T-helper 2 cell treated with Interferon-gamma antibody and Interleukin-4, amounts not matched to agents 100 ng/mL and 5 ng/mL, for 36 hours (primary cell): Measurements from ENCODE around the gene TSSK2. TPM values are rescaled to one million over a fixed set of nuclear protein-coding genes. Genes with fewer than 3 reads are reported as not detected.

Source experiments
- intact Hi-C: fragments of 100-400 bp; cut with micrococcal nuclease; formaldehyde crosslinking; loops from one replicate; pipeline ENCODE4 v1.15.1; 2023
- total RNA-seq: library from RNA; stranded (reverse); gene quantifications from 2 replicates; pipeline ENCODE4 v1.2.3, GENCODE V29; 2022

The TSSK2 gene
- total RNA-seq, 1 donor from 2014 or later, result not detected

DNA sequence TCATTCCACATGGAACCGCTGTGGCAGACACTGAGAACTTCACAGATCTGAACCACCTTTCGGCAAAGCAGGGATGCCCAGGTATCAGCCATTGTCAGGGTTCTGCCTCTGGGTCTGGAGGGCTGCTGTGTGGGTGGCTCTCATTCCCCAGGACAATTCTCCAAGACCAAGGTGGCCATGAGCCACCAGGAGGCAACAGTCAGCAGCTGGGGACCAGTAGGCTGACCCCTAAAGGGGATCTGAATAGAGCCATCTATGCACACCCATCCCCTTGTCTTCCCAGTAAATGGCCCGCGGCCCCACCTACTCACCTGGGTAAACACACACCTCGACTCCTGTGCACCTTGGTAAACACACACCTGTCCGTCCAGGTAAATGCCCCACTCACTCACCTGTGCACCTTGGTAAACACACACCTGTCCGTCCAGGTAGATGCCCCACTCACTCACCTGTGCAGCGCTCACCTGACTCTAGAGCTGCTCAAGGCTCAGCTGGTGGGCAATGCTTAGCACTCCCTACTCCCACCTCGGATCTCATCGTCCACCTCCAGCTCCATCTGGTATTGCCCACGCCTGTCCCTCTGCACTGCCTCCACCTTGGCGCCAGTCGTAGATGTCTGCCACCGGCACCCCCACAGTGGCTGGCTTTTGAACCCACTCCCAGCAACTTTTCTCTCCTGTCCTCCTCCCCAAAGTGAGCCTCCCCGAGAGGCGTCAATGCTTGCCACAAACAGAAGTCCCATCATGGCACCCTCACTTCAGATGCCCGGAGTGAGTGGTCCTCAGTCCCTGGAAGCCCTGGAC lies 37.2 kb downstream of the TSSK2 start:
- intact Hi-C loops, result no loop called here

DNA sequence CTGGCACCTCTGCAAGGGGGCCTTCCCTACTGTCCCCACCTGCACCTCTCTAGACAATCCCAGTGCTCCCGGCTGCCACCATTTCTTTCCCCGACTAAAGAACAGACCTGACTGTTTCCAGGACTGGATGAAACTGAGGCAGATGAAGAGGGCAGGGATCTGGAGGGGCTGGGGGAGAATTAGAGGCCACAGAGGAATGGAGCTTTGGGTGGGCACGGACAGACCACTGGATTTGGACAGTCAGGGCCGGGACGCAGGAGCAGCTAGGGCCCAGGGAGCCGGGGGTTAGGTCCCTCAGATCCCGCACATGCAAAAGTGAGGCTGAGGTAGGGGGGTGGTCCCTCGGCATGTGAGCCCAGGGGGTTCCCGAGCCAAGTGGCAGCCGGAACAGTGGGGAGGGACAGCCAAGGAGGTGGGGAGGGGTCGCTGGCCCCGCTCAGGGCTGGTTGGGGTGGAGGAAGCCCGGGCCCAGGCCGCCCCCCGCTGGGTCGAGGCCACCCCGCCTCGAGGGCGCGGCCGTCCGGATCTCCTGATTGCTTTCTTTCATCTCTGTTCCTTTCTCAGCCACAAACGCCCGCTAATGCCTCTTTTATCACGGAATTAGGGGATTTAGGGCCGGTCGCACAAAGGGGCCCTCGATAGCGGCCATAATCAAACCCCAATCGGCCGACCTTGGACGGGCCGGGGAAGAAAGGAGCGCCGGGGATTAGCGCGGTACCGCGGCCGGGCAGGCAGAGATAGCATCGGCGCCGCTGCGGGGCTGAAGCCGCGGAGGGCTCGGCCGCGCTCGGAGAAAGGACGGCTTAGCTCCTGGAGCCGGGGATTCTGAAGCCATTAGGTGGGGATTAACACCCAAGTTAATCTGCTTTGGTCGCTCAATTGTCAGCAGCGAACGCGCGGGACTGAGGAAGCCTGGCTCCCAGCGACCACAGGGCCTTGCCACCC lies 38.2 kb downstream of the TSSK2 start:
- intact Hi-C loops, result no loop called here

DNA sequence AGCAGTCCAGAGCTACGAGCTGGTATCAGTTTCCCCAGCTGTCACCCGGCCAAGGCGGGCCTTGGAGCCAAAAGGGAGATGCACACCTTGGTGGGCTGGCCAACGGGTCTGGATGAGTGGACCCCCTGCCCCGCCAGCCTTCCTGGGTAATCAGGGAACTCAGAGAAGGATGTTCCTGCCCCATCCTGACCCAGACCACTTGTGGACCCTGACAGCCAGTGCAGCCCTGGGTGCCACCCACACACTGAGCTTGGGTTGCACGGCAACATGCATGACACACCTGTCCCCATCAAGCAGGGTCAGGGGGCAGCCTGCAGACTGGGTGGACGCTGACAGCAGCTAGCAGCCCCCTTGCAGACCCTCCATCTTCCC lies 38.8 kb downstream of the TSSK2 start:
- intact Hi-C loops, result no loop called here

GRCh38 chr22:19172213-19173046 lies 41.3 kb downstream of the TSSK2 start:
- intact Hi-C loops, result no loop called here

DNA sequence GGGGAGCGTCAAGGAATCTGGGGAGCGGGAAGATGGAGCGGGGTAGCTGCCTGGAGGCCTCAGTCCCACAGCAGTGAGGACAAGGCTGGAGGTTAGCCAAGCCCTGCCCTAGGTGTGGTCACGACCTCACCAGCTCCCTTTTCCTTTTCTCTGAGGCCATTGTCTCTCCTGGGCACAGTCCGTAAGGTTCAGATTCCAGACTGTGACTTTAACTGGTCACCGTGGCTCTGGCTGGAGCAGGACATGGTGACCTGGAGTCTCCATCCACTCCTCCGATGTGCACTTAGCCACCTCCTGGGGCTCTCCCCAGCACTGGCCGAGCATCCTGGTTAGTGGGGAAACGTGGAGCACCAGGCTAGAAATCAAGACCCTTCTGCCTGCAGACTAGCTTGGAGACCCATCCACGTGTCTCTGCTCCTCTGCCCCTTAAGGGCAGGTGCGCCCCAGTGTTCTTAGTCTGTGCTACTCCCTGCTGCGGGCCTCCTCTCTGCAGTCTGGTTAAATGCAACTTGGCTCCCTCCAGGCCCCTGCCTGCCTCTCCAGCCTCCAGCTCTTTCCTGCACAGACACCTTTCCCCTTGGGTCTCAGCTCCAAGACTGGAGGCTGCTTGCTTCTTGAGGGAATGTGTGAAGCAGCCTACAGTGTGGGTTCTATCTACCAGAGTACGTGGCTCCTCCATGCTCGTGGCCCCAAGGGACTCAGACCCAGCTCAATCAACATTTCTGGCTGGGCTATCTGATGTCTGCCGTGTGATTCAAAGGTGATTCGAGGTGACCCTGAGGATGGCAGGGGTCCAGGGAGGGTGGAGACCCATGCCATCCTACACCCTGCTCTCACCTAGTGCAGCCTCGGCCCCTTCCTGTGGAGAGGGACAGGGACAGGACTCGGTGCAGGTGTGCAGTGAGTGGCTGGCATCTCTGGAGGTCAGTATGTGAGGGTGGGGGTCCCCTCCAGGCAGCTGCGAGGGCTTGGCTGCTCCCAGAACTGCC lies 42.2 kb downstream of the TSSK2 start:
- intact Hi-C loops, result no loop called here

DNA sequence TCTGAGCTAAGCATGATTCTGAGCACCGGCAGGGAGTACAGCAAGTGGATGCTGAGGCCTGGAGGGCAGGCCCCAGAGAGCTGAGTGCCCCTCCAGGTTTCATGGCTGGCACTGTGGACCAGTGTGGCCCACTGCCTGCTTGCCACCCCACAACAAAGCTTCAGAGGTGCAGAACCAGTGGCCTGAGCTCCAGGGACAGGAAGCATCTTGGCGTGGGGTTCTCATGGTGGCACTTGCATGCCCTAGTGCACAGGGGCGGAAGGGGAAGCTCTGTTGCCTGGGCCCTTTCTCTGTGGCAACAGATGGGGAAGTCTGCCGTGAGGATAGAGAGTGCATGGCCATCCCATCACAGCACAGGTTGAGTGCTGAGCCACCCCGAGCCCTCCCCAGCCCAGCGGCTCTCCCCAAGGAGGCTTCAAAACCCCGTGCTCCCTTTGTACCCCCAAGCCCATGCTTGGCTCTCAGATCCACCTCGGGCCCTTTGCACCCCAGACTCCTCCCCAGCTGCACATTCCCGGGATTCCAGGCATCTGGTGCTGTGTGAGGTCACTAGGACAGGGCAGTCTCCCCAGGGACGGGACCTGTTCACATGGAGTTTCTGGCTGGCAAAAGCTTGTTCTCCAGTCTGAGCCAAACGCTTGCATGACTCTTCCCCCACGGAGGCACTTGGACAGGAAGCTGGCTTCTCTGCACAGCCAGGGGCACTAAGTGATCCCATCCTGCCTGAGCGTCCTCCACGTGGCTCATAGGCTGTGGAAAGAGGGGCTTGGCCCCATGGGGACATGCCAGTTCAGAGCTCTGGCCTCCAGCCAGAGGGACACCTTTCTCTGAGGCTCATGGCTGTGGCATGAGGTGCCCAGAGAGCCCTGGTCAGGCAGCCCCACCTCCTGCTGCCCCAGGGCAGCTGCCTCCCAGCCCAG lies 43.3 kb downstream of the TSSK2 start:
- intact Hi-C loops, result no loop called here

DNA sequence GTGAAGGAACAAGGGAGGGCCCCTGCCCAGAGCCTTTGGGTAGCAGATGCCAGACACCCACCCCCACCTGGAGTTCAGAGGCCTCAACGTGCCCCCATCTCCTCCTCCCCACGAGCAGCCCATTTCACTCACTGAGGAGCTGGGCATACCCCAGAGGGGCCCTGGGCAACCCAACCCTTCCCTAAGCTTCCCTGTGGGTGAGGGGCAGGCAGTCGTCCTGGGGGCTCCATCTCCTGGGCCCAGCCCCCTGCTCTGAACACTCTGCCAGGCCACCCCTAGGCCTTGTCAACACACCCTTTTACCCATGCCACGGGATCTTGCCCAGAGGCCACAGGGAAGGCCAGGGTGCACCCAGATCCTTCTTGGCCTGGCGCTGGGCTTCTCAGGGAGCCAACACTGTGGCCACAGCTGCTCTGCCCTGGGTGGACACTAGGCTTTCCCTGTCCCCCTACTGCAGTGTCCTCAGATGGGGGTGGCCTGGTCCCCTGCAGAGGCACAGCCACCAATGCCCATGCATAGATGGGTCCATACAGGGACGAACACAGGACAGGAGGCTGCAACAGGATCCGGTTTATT lies 44.0 kb downstream of the TSSK2 start:
- intact Hi-C loops, result no loop called here

DNA sequence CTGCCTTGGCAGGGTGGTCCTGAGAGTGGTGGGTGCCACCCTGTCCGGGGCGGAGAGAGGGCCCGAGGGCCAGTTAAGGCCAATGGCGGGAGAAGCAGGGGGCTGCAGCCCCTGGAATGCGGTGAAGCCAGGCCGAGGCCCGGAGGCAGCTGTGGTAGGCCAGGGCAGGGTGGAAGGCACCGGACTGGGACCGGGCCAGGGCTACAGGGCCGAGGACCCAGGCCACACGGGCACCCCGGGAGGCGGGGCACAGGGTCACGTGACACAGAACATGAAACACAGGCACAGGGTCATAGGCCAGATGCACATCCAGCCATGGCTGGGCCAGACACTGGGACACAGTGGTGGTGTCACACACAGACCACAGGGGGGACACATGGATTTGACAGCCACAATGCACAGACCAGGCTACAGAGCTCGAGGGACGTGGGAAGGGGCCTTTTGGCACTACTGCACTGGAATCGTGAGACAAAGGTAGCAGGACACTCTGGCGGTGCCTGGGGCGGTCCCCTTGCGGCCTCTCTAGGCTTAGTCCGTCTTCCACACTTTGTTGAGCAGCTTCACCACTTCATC lies 44.6 kb downstream of the TSSK2 start:
- intact Hi-C loops, result no loop called here

GRCh38 chr22:19176175-19176643 lies 45.1 kb downstream of the TSSK2 start:
- intact Hi-C loops, result no loop called here

DNA sequence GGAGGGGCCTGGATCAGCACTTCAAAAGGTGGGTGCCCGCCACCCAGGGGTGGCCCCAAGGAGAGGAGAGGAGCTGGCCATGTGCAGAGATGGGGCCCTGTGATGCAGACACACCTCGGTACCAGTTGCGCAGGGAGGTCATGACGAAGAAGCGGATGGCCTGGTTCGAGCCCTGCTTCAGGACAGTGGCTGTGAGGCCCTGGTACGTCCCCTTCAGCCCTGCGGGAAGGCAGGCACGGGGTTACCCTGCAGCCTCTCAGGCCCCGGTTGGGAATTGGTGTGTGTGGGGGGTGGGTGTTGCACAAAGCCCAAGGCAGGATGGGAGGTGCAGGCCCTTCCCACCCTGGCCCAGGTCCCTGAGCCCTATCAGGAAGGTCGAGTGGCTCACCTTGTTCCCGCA lies 45.6 kb downstream of the TSSK2 start:
- intact Hi-C loops, result no loop called here

GRCh38 chr22:19177164-19178064 lies 46.3 kb downstream of the TSSK2 start:
- intact Hi-C loops, result loop anchor here (1.0 to 2.0 kb wide), 5 partner anchors 33 to 302 kb away; partner anchors contain the start of genes CDC45, CLTCL1, DGCR2 and ESS2

- intact Hi-C loops, result loop anchor here (1.0 to 2.0 kb wide), 5 partner anchors 34 to 301 kb away; partner anchors contain the start of genes CDC45, CLTCL1, DGCR2 and ESS2
Measured at GRCh38 chr22:19178065-19178656, 47.1 kb downstream of the TSSK2 start.

GRCh38 chr22:19178657-19179496 lies 47.8 kb downstream of the TSSK2 start, which contains the start of gene SLC25A1:
Gene SLC25A1 (minus strand): TSS chr22:19178736. CDS start chr22:19178673, 63 bp downstream.
- intact Hi-C loops, result loop anchor here (1.0 to 2.0 kb wide), 6 partner anchors 35 to 300 kb away; partner anchors contain the start of genes C22orf39, CDC45, CLTCL1 and DGCR2

DNA sequence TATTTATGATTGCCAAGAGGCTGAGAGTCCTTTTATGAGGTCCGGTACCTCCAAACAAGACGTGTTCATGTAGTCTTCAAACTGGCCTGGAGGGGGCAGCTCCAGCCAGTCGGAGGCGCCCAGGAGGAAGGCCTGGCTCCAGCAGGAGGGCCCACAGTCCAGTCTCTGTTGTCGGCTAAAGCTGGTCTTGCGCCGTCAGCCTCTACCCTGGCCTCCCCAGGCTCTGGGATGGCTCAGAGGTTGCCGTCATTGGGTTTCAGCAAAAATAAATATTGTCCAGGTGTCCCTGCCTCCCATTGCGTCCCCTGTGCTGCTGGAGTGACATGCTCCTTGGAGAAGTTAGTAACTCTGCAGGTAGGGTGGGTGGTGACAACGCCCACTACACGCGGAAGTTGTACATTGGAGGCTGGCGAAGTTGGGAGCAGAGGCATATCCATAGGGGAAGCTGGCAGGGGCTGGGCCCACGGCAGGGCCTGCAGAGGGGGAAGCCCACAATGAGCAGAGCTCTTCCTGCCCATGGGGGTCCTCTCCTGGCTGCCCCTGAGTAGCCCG lies 48.5 kb downstream of the TSSK2 start:
- intact Hi-C loops, result loop anchor here (1.0 to 2.0 kb wide), 3 partner anchors 57 to 268 kb away; partner anchors contain the start of genes C22orf39, DGCR2 and MRPL40

DNA sequence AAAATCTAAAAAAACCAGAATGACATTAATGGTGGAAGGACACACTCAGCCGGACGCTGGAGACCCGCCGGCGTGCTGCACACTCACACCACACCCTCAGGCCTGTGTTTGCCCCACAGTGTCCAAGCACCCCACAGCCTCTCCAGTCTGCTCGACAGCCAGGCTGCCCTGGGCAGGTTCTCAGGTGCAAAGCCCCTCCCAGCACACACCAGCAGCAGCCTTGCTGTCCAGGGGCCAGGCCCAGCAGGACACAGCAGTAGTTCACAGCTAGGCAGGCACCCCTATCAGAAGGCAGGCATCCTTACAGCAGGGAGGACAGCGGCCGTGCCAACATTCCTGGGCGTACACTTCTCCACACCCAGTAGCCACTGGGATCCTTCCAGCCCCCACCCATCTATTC lies 49.1 kb downstream of the TSSK2 start:
- intact Hi-C loops, result no loop called here
